ENCODE measurements around the gene DENND4A.

DNA sequence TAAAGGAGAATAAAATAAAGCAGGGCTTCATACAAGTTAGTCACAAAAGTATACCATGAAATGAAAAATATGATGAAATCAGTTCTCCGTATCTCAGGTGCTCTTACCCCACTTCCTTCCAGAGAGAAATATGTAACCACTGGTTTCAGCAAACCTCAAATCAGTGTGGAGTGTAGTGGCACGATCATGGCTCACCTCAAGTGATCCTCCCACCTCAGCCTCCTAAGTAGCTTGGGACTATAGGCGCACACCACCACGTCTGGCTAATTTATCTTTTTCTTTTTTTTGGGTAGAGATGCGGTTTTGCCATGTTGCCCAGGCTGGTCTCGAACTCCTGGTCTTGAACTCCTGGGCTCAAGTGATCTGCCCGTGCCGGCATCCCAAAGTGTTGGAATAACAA lies 24.2 kb downstream of the DENND4A start:
- TF ChIP-seq POLR2A (IDR thresholded peaks at IDR 0.05), result no peak
- TF ChIP-seq, protein P1, sequence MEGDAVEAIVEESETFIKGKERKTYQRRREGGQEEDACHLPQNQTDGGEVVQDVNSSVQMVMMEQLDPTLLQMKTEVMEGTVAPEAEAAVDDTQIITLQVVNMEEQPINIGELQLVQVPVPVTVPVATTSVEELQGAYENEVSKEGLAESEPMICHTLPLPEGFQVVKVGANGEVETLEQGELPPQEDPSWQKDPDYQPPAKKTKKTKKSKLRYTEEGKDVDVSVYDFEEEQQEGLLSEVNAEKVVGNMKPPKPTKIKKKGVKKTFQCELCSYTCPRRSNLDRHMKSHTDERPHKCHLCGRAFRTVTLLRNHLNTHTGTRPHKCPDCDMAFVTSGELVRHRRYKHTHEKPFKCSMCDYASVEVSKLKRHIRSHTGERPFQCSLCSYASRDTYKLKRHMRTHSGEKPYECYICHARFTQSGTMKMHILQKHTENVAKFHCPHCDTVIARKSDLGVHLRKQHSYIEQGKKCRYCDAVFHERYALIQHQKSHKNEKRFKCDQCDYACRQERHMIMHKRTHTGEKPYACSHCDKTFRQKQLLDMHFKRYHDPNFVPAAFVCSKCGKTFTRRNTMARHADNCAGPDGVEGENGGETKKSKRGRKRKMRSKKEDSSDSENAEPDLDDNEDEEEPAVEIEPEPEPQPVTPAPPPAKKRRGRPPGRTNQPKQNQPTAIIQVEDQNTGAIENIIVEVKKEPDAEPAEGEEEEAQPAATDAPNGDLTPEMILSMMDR (IDR thresholded peaks at IDR 0.05), result no peak
